Measurements from ENCODE around the gene OR1E1.
"Not testable (repeated sequence)": the region's sequence is repeated elsewhere in the genome, so short reads cannot be mapped to it uniquely, and the experiment has no call there.

GRCh38 chr17:3397801-3398200 lies 409 bp downstream of the OR1E1 start:
- not testable (repeated sequence) for TF ChIP-seq CTCF, POLR2A (IDR thresholded peaks at IDR 0.05)
